Omental fat pad (tissue), 4 donors: ENCODE data around the gene ARHGEF10L. TPM values are rescaled to one million over a fixed set of nuclear protein-coding genes. Genes with fewer than 3 reads are reported as not detected.

Experiments used
- ATAC-seq: fragments of 150-250 bp; one replicate; pipeline ENCODE4 v1.9.1; 2016; ENCODE audit warnings: mild to moderate bottlenecking, moderate library complexity; ENCODE audit not compliant: low FRiP score
- DNase-seq: peaks from one replicate; pipeline ENCODE4 v3.0.0-alpha.2; 2019; ENCODE audit warnings: low spot score
- CTCF ChIP-seq, 3 donors: fragments of 450-650 bp; IDR thresholded peaks; one replicate each; pipeline ENCODE4 v1.5.1; 2016 to 2017; ENCODE audit warnings: antibody characterized with exemption in 3 of 3, mild to moderate bottlenecking in 3 of 3, moderate library complexity in 2 of 3
- total RNA-seq, 4 donors: library from RNA; depleted of rRNA; stranded (reverse); fragments of >200 nt; gene quantifications; one replicate each; pipeline ENCODE4 v1.1.0, GENCODE V29; 2016

ARHGEF10L gene
- total RNA-seq, 4 donors from 2014 or later: 17.3 to 59.0 (median 39.9) TPM

DNA sequence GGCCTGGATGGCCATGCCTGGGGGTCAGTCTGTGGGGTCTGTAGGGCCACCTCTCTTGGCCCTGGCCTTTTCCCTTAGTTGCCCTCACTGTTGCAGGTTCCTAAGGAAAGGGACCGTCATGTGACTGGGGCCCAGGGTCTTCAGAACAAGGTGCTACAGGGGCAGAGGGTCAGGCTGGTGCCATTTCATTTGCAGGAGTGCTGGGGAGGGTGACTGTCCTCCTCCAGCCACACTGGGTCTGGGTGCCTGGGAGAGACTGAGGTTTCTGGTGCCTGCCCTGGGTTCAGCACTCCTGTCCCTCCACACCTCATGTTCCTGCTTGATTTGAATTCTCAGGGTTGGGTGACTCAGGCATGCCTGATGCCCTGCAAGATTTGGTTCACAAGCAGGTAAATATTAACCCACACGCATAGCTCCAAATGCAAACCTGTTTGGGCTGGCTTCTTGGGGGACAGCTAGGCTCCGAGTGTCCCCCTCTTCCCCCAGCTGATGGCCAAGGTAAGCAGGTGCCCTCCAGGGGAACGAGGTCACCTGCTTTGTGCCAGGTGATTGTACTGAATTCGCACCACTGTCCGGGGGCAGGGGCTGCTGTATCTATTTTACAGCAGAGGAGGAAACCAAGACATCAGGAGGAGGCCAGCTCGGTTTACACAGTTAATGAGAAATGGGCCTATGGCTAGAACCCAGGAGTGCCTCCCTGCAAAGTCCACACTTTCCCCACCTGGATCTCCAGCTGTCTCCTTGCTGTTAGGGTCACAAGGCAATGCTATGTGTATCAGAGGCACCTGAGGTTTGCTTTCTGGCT, 20.3 kb downstream of the ARHGEF10L start:
- no peak for TF ChIP-seq CTCF (IDR thresholded peaks at IDR 0.05)
- no peak for DNase-seq
- ATAC-seq: no peak

DNA sequence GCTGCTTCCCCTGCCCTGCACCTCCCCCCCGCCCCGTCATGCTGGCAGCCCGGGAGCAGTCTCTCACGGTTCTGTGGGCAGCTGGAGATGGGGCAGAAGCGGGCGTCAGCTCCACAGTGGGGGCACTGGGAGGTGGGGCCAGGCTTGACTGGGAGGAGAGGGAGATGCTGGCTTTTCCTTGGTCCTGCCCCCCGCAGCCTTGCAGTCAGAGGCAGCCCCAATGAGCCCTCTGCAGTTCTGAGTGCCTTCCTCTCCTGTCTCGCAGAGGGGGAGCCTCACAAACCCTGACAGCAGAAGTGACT, 21.7 kb downstream of the ARHGEF10L start:
- ATAC-seq: peak; percentile 37
- no peak for DNase-seq
- no peak for TF ChIP-seq CTCF (IDR thresholded peaks at IDR 0.05)

DNA sequence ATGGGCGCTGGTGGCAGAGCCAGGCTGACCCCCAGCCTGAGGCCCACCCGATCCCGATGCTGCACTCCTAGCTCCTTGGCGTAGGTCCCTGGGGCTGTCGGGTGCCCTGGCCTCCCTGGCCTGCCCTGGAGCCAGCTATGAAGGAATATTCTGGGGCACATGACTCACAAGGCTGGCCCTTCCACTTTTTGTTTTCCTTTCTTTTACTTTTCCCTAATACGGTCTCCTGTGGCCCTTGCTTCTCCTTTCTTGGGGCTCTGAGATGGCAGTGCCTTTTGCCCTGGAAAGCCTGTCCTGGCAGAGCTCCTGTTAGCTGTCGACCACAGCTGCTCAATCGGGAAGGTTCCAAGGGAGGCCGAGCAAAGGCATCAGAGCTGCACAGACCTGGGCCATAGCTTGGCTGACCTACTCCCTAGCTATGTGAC, 22.1 kb downstream of the ARHGEF10L start:
- ATAC-seq (peak; percentile 58), DNase-seq (no peak)
- no peak for TF ChIP-seq CTCF (IDR thresholded peaks at IDR 0.05)

- DNase-seq (no peak), ATAC-seq (no peak)
- TF ChIP-seq CTCF (IDR thresholded peaks at IDR 0.05): no peak
Measured at GRCh38 chr1:17562375-17562774, 22.9 kb downstream of the ARHGEF10L start.

- no peak for ATAC-seq
- no peak for DNase-seq
- TF ChIP-seq CTCF (IDR thresholded peaks at IDR 0.05): no peak
Measured at GRCh38 chr1:17563494-17564281, 24.2 kb downstream of the ARHGEF10L start.

DNA sequence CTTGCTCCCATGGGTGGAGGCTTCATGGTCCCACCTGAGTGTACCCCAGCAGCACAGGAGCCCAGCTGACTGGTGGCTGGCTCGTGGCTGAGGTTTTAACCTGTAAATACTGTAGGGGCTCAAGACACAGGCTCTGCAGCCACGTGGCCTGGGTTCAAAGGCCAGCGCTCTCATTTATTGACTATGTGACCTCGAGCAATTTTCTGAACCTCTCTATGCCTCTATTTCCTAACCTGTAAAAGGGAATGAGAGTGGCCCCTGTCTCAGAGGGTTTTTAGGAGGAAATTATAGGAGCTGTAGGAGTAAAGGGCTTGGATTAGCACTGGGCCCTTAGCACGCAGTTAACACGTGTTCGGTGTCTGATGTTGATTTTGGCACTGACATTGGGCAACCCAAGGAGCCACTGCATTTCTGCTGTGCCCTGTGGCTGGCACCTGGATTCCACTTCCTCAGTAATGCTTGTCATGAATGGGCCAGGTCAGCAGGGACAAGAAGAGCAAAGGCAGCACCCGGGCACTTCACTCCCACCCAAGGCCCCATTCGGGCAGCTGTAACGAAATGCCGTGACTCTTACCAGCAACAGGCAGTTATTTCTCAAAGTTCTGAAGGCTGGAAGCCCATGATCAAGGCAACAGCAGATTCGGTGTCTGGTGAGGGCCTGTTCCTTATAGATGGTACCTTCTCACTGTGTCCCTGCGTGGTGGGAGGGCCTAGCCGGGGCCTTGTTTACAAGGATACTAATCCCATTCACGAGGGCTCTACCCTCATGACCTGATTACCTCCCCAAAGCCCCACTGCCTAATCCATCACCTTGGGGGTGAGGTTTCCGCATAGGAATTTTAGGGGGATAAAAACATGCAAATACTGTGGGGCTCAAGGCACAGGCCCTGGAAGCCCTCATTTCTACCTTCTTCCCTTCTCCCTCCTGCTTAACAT, 25.2 kb downstream of the ARHGEF10L start:
- no peak for ATAC-seq
- TF ChIP-seq CTCF (IDR thresholded peaks at IDR 0.05): no peak
- no peak for DNase-seq
